HG03064 (cell line): Measurements from ENCODE around the gene ARPC1A.
"Not testable (repeated sequence)": the region's sequence is repeated elsewhere in the genome, so short reads cannot be mapped to it uniquely, and the experiment has no call there.

Source experiments
- ATAC-seq: cut with Tn5 transposase; IDR thresholded peaks from one replicate; pipeline ENCODE4 v1.9.1; 2021; ENCODE audit warnings: low read depth; ENCODE audit not compliant: unreplicated experiment

The ARPC1A gene

DNA sequence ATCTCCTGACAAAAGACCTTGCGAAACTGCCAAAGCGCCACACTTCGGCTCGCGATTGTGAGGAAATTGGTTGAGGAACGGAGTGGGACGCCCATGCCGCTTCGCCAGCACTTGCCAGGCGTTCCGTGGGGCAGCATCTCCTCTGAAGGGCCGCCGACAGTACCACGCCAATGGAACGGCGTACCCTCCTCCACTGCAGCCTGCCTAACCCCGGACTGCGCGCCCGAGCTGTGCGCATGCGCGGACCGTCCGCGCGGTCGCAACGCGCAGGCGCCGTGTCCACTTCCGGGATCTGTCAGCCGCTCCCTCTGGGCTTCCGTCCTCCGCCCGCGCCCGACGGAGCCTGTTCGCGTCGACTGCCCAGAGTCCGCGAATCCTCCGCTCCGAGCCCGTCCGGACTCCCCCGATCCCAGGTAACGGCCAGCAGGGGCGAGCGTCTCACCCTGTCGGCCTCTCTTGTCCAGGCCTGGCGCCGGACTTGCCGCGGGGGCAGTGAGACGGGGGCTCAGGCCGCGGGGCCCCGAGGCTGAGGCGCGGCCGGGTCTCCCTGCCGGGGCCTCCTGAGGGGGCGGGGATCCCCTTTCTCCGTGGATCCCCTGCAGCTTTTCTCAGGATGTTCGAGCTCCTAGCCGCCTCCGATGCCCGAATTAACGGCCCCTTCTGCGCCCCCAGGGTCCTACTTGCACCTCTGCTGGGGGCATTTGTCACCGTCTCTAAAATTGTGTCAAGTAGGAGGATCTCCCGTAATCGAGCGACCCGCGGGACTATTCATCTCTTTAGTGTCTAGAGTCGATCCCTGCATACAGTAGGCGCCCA is at the start of gene ARPC1A:
Gene ARPC1A (plus strand): TSS at position 307 of the 816 bp plus-strand sequence. CDS start 7,456 bp downstream, outside the sequence.
- peak; percentile 80 for ATAC-seq

- ATAC-seq = no peak
These were observed 47.5 kb upstream of the ARPC1A start for GRCh38 chr7:99278180-99278579.

- ATAC-seq = not testable (repeated sequence)
These were observed 41.5 kb upstream of the ARPC1A start for GRCh38 chr7:99284165-99284564.

- no peak for ATAC-seq
These were observed 37.7 kb upstream of the ARPC1A start for GRCh38 chr7:99287779-99288534.

- no peak for ATAC-seq
These were observed 36.5 kb upstream of the ARPC1A start for GRCh38 chr7:99289185-99289584.

DNA sequence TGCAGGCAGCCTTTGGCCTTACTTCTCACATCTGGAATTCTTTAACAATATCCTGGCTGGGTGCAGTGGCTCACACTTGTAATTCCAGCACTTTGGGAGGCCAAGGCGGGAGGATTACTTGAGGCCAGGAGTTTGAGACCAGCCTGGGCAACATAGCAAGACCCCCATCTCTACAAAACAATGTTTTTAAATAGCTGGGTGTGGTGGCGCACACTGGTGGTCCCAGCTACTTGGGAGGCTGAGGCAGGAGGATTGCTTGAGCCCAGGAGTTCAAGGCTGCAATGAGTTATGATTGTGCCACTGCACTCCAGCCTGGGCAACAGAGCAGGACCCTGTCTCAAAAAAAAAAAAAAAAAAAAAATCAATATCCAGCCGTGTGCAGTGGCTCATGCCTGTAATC is 35.5 kb upstream of the ARPC1A start:
- ATAC-seq = not testable (repeated sequence)

DNA sequence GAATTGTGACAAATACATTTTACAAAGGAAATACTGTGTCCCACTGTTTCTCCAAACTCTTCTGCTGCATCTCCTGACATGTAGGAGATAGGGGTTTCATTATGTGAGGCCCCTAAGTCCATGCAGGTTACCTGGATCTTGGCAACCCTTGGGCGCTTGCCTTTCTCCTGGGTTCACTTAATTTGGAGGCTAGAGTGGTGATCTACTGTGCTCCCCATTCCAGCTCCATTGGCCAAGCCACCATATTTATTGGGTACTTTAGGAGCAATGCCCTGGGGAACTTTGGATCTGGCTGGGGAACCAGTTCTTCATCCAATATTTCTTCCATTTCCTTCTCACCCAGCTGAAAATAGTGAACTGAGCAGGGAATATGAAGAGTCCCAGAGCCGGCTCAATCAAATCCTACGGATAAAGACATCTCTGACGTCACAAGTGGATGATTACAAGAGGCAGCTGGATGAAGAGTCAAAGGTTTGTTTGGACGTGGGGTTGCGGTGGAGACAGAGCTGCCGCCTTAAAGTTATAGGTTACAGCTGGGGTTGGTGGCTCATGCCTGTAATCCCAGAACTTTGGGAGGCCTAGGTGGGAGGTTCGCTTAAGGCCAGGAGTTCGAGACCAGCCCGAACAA is 34.6 kb upstream of the ARPC1A start:
- ATAC-seq = no peak

DNA sequence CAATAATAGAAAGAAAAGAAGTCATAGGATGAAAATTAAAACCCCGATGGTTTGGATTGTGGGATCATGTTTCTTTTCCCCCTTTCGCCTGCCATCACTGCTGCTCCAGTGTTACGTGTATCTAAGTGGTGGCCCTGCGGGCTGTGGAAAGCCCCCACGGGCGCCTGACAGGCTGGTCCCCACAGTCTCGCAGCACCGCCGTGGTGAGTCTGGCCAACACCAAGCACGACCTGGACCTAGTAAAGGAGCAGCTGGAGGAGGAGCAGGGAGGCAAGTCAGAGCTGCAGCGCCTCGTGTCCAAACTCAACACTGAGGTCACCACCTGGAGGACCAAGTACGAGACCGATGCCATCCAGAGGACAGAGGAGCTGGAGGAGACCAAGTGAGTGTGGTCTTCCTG is 33.6 kb upstream of the ARPC1A start:
- ATAC-seq = no peak

- ATAC-seq = no peak
These were observed 32.5 kb upstream of the ARPC1A start for GRCh38 chr7:99293167-99293566.

- no peak for ATAC-seq
These were observed 32.0 kb upstream of the ARPC1A start for GRCh38 chr7:99293650-99294049.

DNA sequence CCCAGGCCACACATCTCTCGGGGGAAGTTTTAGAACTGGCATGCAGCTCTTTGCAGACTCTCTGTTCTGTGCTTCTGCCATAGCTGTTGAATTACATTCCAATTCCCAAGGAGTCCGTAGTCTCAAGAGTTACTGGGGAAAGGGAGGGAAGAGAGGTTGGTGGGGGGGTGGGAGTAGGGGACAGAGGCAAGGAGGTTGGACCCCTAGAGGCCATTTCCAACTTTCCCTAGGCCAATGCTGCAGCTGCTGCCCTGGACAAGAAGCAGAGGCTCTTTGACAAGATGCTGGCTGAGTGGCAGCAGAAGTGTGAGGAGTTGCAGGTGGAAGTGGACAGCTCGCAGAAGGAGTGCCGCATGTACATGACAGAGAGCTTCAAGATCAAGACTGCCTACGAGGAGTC is 29.2 kb upstream of the ARPC1A start:
- no peak for ATAC-seq

DNA sequence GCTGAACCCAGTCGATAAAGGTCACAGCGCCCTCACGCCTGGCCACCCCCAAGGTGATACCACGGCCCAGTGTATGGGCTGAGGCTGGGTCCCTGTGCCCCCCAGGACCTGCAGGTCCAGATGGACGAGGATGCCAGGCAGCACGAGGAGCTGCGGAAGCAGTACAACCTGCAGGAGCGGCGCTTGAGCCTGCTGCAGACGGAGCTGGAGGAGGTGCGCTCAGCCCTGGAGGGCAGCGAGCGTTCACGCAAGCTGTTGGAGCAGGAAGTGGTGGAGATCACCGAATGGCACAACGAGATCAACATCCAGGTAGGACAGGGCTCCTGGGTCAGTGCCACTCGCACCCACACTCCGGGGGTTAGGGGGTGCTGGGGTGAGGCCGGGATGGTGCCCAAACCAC is 24.2 kb upstream of the ARPC1A start:
- ATAC-seq = no peak

- ATAC-seq = no peak
These were observed 20.0 kb upstream of the ARPC1A start for GRCh38 chr7:99305473-99306260.

DNA sequence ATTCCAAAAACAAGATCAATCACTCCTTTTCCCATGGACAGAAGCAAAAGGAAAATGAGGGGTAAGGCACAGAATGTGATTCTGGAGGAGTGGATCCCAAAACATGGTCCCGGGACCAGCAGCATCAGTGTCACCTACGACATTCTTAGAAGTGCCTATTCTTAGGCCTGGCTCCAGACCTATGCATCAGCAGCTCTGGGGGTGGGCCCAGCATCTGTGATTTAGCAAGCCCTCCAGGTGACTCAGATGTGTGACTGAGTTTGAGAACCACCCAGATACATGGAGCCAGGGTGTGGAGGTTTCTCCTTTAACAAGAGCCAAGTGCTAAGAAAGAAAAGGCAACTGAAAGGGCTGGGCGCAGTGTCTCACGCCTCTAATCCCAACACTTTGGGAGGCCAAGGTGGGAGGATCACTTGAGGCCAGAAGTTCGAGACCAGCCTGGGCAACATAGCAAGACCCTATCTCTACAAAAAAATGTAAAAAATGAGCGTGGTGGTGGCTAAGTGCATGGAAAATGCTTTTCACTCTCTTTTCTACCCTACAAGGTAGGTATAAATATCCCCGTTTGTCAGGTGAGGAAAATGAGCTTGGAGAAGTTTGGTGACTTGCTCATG is 17.1 kb upstream of the ARPC1A start:
- ATAC-seq = no peak

GRCh38 chr7:99309111-99309510 is 16.6 kb upstream of the ARPC1A start:
- ATAC-seq = no peak

DNA sequence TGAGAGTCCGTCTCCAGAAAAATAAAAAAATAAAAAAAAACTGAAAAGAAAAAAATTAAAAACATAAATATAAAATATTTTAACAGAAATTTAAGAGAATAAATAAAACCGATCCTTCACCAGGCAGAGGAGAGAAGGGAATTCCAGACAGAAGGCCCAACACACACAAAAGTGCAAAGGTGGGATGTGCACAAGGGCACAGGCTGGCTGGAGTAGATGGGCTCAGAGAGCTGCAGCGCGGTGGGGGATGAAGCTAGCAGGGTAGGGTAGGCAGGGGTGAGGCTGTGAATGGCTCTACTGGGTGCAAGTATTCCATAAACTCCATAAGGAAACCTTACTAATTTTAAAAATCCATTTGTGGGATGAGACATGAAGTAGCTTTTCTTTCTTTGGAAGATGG is 15.7 kb upstream of the ARPC1A start:
- ATAC-seq = no peak

GRCh38 chr7:99311702-99312101 is 14.0 kb upstream of the ARPC1A start:
- no peak for ATAC-seq

- ATAC-seq = no peak
These were observed 13.1 kb upstream of the ARPC1A start for GRCh38 chr7:99312316-99313203.

DNA sequence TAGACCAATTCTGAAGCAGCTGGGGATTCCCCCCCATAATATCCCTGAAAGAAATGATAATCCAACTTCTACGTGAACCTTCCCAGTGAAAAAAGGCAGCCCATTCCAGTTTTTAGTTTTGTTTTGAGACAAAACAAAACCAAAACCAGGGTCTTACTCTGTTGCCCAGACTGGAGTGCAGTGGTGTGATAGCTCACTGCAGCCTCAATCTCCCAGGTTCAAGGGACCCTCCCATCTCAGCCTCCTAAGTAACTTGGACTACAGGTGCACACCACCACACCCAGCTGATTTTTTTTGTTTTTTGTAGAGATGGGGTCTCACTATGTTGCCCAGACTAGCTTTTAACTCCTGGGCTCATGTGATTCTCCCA is 12.5 kb upstream of the ARPC1A start:
- ATAC-seq = no peak
